Parathyroid adenoma (tissue), 2 donors: ENCODE results near the gene LEF1.

Experiments
- H2AFZ ChIP-seq: fragments of 300-600 bp; sonication (generic); one replicate; pipeline ENCODE4 v1.7.0; 2017; ENCODE audit warnings: antibody characterized with exemption, mild to moderate bottlenecking
- H3K27ac ChIP-seq: fragments of 300-600 bp; sonication (generic); one replicate; pipeline ENCODE4 v1.7.0; 2017
- H3K27me3 ChIP-seq: fragments of 300-600 bp; sonication (generic); one replicate; pipeline ENCODE4 v1.7.0; 2017; ENCODE audit warnings: low read length; ENCODE audit not compliant: control insufficient read depth, insufficient read depth
- H3K36me3 ChIP-seq: fragments of 300-600 bp; sonication (generic); one replicate; pipeline ENCODE4 v1.7.0; 2017; ENCODE audit warnings: low read length; ENCODE audit not compliant: control insufficient read depth, insufficient read depth
- H3K4me1 ChIP-seq: fragments of 300-600 bp; sonication (generic); one replicate; pipeline ENCODE4 v1.7.0; 2017; ENCODE audit warnings: control low read depth
- H3K4me2 ChIP-seq: fragments of 300-600 bp; sonication (generic); one replicate; pipeline ENCODE4 v1.7.0; 2017; ENCODE audit warnings: low read length
- H3K4me3 ChIP-seq: fragments of 300-600 bp; sonication (generic); one replicate; pipeline ENCODE4 v1.7.0; 2017; ENCODE audit warnings: low read depth, low read length
- H3K79me2 ChIP-seq: fragments of 300-600 bp; sonication (generic); one replicate; pipeline ENCODE4 v1.7.0; 2017; ENCODE audit warnings: control low read depth
- H3K9ac ChIP-seq: fragments of 300-600 bp; sonication (generic); one replicate; pipeline ENCODE4 v1.7.0; 2017; ENCODE audit warnings: mild to moderate bottlenecking
- H3K9me3 ChIP-seq: fragments of 300-600 bp; sonication (generic); one replicate; pipeline ENCODE4 v1.7.0; 2017; ENCODE audit warnings: low read length; ENCODE audit not compliant: control insufficient read depth
- CTCF ChIP-seq: fragments of 300-600 bp; sonication (generic); IDR thresholded peaks from one replicate; pipeline ENCODE4 v1.7.0; 2017; ENCODE audit warnings: antibody characterized with exemption, mild to moderate bottlenecking
- donor health status: primary hyperparathyroidism.

Gene LEF1

GRCh38 chr4:108003982-108004515 lies 164.7 kb downstream of the LEF1 start:
- H3K4me2 ChIP-seq: no peak overlapping the region
- no peak overlapping the region for H3K27ac ChIP-seq
- no peaks in the 10 kb centered on the region for H3K36me3 ChIP-seq
- TF ChIP-seq CTCF: no peak
- H3K79me2 ChIP-seq: no peaks in the 10 kb centered on the region
- H3K4me3 ChIP-seq: no peak overlapping the region
- H3K4me1 ChIP-seq: no peaks in the 10 kb centered on the region
- H3K27me3 ChIP-seq: no peaks in the 10 kb centered on the region
- no peak overlapping the region for H2AFZ ChIP-seq
- H3K9me3 ChIP-seq: no peaks in the 10 kb centered on the region
- H3K9ac ChIP-seq: no peak overlapping the region

GRCh38 chr4:108001540-108002135 lies 167.1 kb downstream of the LEF1 start:
- Histone ChIP-seq H3K27me3 (no peaks in the 10 kb centered on the region), H3K9ac (no peak overlapping the region), H2AFZ (no peak overlapping the region), H3K27ac (no peak overlapping the region), H3K4me1 (no peaks in the 10 kb centered on the region), H3K4me3 (no peak overlapping the region), H3K79me2 (no peaks in the 10 kb centered on the region), H3K36me3 (no peaks in the 10 kb centered on the region), H3K4me2 (no peak overlapping the region), H3K9me3 (no peaks in the 10 kb centered on the region)
- TF ChIP-seq CTCF: no peak

- H3K4me1 ChIP-seq: no peaks in the 10 kb centered on the region
- H3K9me3 ChIP-seq: no peaks in the 10 kb centered on the region
- no peak overlapping the region for H3K27ac ChIP-seq
- H3K4me2 ChIP-seq: no peak overlapping the region
- H3K27me3 ChIP-seq: no peaks in the 10 kb centered on the region
- no peak overlapping the region for H2AFZ ChIP-seq
- no peak overlapping the region for H3K9ac ChIP-seq
- no peaks in the 10 kb centered on the region for H3K36me3 ChIP-seq
- no peaks in the 10 kb centered on the region for H3K79me2 ChIP-seq
- no peak for TF ChIP-seq CTCF
- no peak overlapping the region for H3K4me3 ChIP-seq
Observed at GRCh38 chr4:107999932-108000539, 168.7 kb downstream of the LEF1 start.

DNA sequence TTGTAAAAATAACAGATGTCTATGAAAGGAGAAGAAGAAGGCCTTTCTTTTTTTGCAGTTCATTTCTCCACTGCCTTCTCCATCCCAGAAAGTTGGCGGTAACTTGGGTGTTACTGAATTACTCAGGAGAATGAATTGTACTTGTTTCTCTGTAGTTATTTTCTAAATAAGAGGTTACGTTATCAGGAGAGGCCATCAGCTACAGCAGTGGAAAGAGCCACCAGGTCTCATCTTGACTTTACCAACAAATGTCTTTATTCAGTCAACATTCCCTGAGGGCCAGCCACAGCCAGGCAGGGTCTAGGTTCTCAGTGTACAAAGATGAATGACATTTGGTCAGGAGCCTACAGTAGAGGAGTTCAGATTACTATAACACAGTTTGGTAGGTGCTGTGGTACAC lies 170.9 kb downstream of the LEF1 start:
- no peak for TF ChIP-seq CTCF
- Histone ChIP-seq H3K4me1 (no peaks in the 10 kb centered on the region), H3K36me3 (no peaks in the 10 kb centered on the region), H3K4me2 (no peak overlapping the region), H3K79me2 (no peaks in the 10 kb centered on the region), H3K27ac (no peak overlapping the region), H2AFZ (no peak overlapping the region), H3K9ac (no peak overlapping the region), H3K27me3 (no peaks in the 10 kb centered on the region), H3K9me3 (no peaks in the 10 kb centered on the region), H3K4me3 (no peak overlapping the region)
